SK-N-SH treated with all-trans-retinoic acid at 6 μM for 48 hours (cell line): ENCODE measurements around the gene UBASH3A.

Experiments used
- ARNTL ChIP-seq: fragments of 450-650 bp; formaldehyde crosslinking; IDR thresholded peaks from 2 replicates; pipeline ENCODE4 v1.5.0; 2020; ENCODE audit warnings: low read depth, mild to moderate bottlenecking, moderate library complexity, borderline replicate concordance
- CREB5 ChIP-seq: fragments of 250-450 bp; sonication (Bioruptor Pico); IDR thresholded peaks from 2 replicates; pipeline ENCODE4 v1.5.1; 2020; ENCODE audit warnings: low read depth, mild to moderate bottlenecking, moderate library complexity
- CSRNP3 ChIP-seq: fragments of 250-450 bp; sonication (Bioruptor Pico); IDR thresholded peaks from 2 replicates; pipeline ENCODE4 v1.5.1; 2021; ENCODE audit warnings: mild to moderate bottlenecking, moderate library complexity
- ESRRG ChIP-seq: fragments of 250-450 bp; sonication (Bioruptor Pico); IDR thresholded peaks from 2 replicates; pipeline ENCODE4 v1.6.1; 2021; ENCODE audit warnings: mild to moderate bottlenecking
- RARB ChIP-seq: fragments of 250-450 bp; sonication (Bioruptor Pico); IDR thresholded peaks from 2 replicates; pipeline ENCODE4 v1.8.0; 2021; ENCODE audit warnings: mild to moderate bottlenecking, moderate library complexity
- SNAI2 ChIP-seq: fragments of 250-450 bp; sonication (Bioruptor Pico); IDR thresholded peaks from 2 replicates; pipeline ENCODE4 v1.5.0; 2020; ENCODE audit warnings: mild to moderate bottlenecking, moderate library complexity
- ZC3H10 ChIP-seq: fragments of 250-450 bp; sonication (Bioruptor Pico); IDR thresholded peaks from 2 replicates; pipeline ENCODE4 v1.5.1; 2021; ENCODE audit warnings: mild to moderate bottlenecking, moderate library complexity
- ZNF70 ChIP-seq: fragments of 450-650 bp; formaldehyde crosslinking; IDR thresholded peaks from 2 replicates; pipeline ENCODE4 v1.5.0; 2020; ENCODE audit warnings: mild to moderate bottlenecking, moderate library complexity

- TF ChIP-seq ARNTL (CRISPR knock-in tag) = no peak
- no peak for TF ChIP-seq ZNF70
- no peak for TF ChIP-seq CSRNP3 (CRISPR knock-in tag)
- TF ChIP-seq SNAI2 (CRISPR knock-in tag) = no peak
- no peak for TF ChIP-seq CREB5 (CRISPR knock-in tag)
- no peak for TF ChIP-seq RARB
- no peak for TF ChIP-seq ESRRG (CRISPR knock-in tag)
- no peak for TF ChIP-seq ZC3H10
Observed at GRCh38 chr21:42391297-42391696, 12.4 kb upstream of the UBASH3A start.
